ENCODE measurements around the gene ELN.

The ELN gene

GRCh38 chr7:74064696-74065095 lies 36.7 kb downstream of the ELN start:
- DNase-seq: no peak

- DNase-seq: no peak
Observed at GRCh38 chr7:74066626-74067025, 38.7 kb downstream of the ELN start.

GRCh38 chr7:74068378-74069085 lies 40.6 kb downstream of the ELN start:
- no peak for DNase-seq

- no peak for DNase-seq
Observed at GRCh38 chr7:74069086-74069541, 41.1 kb downstream of the ELN start.

- no peak for DNase-seq
Observed at GRCh38 chr7:74069790-74070618, 42.0 kb downstream of the ELN start.

GRCh38 chr7:74070619-74070921 lies 42.6 kb downstream of the ELN start:
- DNase-seq: no peak

- DNase-seq: no peak
Observed at GRCh38 chr7:74071121-74071520, 43.1 kb downstream of the ELN start.

GRCh38 chr7:74074770-74075169 lies 46.8 kb downstream of the ELN start:
- no peak for DNase-seq

- no peak for DNase-seq
Observed at GRCh38 chr7:74078461-74078860, 50.5 kb downstream of the ELN start.

GRCh38 chr7:74082770-74083116 lies 54.8 kb downstream of the ELN start:
- DNase-seq: no peak

- peak; percentile 86 for DNase-seq
Observed at GRCh38 chr7:74083117-74083876, 55.3 kb downstream of the ELN start, which contains the start of gene LIMK1. LIMK1 (plus strand) TSS chr7:74083804; CDS start chr7:74083991, 187 bp downstream.

GRCh38 chr7:74083928-74084721 lies 56.2 kb downstream of the ELN start:
- DNase-seq: no peak

GRCh38 chr7:74084722-74085578 lies 57.0 kb downstream of the ELN start:
- DNase-seq: no peak

GRCh38 chr7:74087791-74088453 lies 59.9 kb downstream of the ELN start:
- no peak for DNase-seq

- DNase-seq: no peak
Observed at GRCh38 chr7:74092321-74092963, 64.5 kb downstream of the ELN start.

GRCh38 chr7:74092964-74093471 lies 65.0 kb downstream of the ELN start:
- peak; percentile 12 for DNase-seq

- peak; percentile 5 for DNase-seq
Observed at GRCh38 chr7:74093671-74094223, 65.8 kb downstream of the ELN start.

- peak; percentile 78 for DNase-seq
Observed at GRCh38 chr7:74094224-74095101, 66.5 kb downstream of the ELN start.

GRCh38 chr7:74095135-74095534 lies 67.2 kb downstream of the ELN start:
- no peak for DNase-seq
